Measurements from ENCODE around the gene TMEM108. TPM values are rescaled to one million over a fixed set of nuclear protein-coding genes. Genes with fewer than 3 reads are reported as not detected.
A peak's percentile ranks its signal among the peaks of the same experiment; 100 is the strongest.

TMEM108 gene
- total RNA-seq, 4 donors from 2014 or later: 1.1 to 3.2 TPM; not detected in 2

- DNase-seq: no peak
- intact Hi-C loops (cut with DNase I; ENCODE audit: low total_unique reads): no loop called here
- H3K27ac ChIP-seq: no peak overlapping the region
- H3K4me3 ChIP-seq: no peak overlapping the region
- H3K9me3 ChIP-seq: no peaks in the 10 kb centered on the region
- no peaks in the 10 kb centered on the region for H3K4me1 ChIP-seq
- H3K36me3 ChIP-seq: no peaks in the 10 kb centered on the region
- H3K27me3 ChIP-seq: no peaks in the 10 kb centered on the region
- no peak for TF ChIP-seq CTCF (IDR thresholded peaks at IDR 0.05)
- no peak for TF ChIP-seq POLR2A (IDR thresholded peaks at IDR 0.05)
Observed at GRCh38 chr3:133293397-133294110, 255.4 kb downstream of the TMEM108 start.

- intact Hi-C loops (cut with DNase I; ENCODE audit: low total_unique reads): no loop called here
- Histone ChIP-seq H3K27me3 (no peaks in the 10 kb centered on the region), H3K4me1 (no peaks in the 10 kb centered on the region), H3K36me3 (no peaks in the 10 kb centered on the region), H3K4me3 (no peak overlapping the region), H3K27ac (no peak overlapping the region), H3K9me3 (no peaks in the 10 kb centered on the region)
- no peak for DNase-seq
- TF ChIP-seq CTCF (IDR thresholded peaks at IDR 0.05) (no peak), POLR2A (IDR thresholded peaks at IDR 0.05) (no peak)
Observed at GRCh38 chr3:133294253-133294652, 256.1 kb downstream of the TMEM108 start.

GRCh38 chr3:133295199-133295901 lies 257.2 kb downstream of the TMEM108 start:
- intact Hi-C loops (cut with DNase I; ENCODE audit: low total_unique reads): no loop called here
- no peaks in the 10 kb centered on the region for H3K27me3 ChIP-seq
- TF ChIP-seq POLR2A (IDR thresholded peaks at IDR 0.05): no peak
- TF ChIP-seq CTCF (IDR thresholded peaks at IDR 0.05): no peak
- no peak overlapping the region for H3K4me3 ChIP-seq
- DNase-seq: no peak
- H3K36me3 ChIP-seq: no peaks in the 10 kb centered on the region
- H3K4me1 ChIP-seq: no peaks in the 10 kb centered on the region
- H3K27ac ChIP-seq: peak overlapping the region in 1 of 2 donors; percentile 40
- no peaks in the 10 kb centered on the region for H3K9me3 ChIP-seq

GRCh38 chr3:133295944-133296917 lies 258.0 kb downstream of the TMEM108 start:
- Histone ChIP-seq H3K4me3 (no peak overlapping the region), H3K4me1 (no peaks in the 10 kb centered on the region), H3K27ac (peak overlapping the region in 1 of 2 donors; percentile 40), H3K9me3 (no peaks in the 10 kb centered on the region), H3K36me3 (no peaks in the 10 kb centered on the region), H3K27me3 (no peaks in the 10 kb centered on the region)
- intact Hi-C loops (cut with DNase I; ENCODE audit: low total_unique reads): no loop called here
- no peak for DNase-seq
- TF ChIP-seq CTCF (IDR thresholded peaks at IDR 0.05) (no peak), POLR2A (IDR thresholded peaks at IDR 0.05) (no peak)
